ENCODE measurements around the gene EMILIN1. TPM values are rescaled to one million over a fixed set of nuclear protein-coding genes. Genes with fewer than 3 reads are reported as not detected.

Gene EMILIN1
- total and polyA plus RNA-seq, 9 donors, result 66.4 to 146 (median 110) TPM

DNA sequence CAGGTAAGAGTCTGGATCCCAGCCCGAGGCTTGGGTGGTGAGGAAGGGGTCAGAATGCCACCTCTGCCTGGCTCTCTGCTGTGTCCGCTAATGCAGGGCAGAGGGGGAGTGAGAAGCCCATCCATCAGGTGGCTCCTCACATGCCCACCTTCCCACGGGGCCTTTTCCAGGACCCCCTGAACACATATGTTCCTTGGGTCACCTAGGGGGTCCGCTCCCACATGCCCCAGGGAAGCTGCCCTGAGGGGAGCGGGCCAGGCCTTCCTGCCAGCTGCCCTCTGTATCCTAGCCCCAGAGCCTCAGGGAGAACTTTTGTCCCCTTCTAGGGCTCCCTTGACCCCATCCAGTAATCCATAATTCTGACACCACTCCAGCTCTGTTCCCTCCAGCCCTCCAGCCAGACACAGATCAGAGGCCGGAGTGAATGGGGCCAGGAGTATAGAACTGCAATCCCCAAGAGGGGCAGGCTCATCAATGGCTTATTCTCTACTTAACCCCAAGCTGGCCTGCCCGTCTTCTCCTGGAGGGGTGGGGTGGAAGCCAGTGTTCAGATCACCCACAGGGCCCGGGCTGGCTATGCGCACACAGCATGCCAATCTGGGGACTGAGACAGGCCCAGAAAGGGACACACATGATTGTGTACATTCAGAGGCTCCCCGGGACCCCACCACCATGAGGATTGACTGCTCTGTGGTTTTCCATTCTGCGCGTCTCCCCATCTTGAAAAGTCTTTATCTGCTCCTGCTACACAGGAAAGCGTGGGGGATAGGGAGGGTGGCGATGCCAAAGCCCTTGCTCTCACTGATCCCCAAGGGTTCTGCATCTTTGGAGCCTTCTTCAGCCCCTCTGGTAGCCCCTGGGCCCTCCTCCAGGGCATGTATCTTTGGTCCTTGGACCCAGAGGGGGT lies 1.1 kb downstream of the EMILIN1 start:
- no peak for DNase-seq
- Histone ChIP-seq H3K36me3 (ENCODE audit: control insufficient read depth, insufficient read depth, low read length) (peaks cover 14% of the 10 kb centered on the region), H3K27me3 (ENCODE audit: control insufficient read depth, insufficient read depth, low read length) (no peaks in the 10 kb centered on the region), H3K9me3 (replicated peaks; ENCODE audit: control insufficient read depth, low read depth, low read length) (no peaks in the 10 kb centered on the region), H3K4me3 (ENCODE audit: low read length) (peak overlapping the region; percentile 49), H3K27ac (ENCODE audit: low read length) (peak overlapping the region; percentile 84), H3K4me1 (ENCODE audit: control insufficient read depth, insufficient read depth, low read length) (peaks cover 91% of the 10 kb centered on the region)
- WGBS (ENCODE audit: insufficient coverage), result 29% methylated on average over 5 of the region's 14 CpGs

DNA sequence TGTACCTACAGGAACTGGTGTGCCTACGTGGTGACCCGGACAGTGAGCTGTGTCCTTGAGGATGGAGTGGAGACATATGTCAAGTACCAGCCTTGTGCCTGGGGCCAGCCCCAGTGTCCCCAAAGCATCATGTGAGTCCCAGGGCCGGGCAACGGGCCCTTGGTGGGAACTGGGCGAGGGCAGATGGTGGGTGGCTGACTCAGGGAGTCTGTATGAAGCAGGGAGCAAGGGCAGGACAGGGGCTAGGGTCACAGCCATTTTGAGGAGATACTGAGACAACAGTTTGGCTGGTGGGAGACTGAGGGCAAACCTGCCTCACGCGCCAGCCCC lies 1.7 kb downstream of the EMILIN1 start:
- WGBS (ENCODE audit: insufficient coverage), result 37% methylated on average over 7 of the region's 7 CpGs

DNA sequence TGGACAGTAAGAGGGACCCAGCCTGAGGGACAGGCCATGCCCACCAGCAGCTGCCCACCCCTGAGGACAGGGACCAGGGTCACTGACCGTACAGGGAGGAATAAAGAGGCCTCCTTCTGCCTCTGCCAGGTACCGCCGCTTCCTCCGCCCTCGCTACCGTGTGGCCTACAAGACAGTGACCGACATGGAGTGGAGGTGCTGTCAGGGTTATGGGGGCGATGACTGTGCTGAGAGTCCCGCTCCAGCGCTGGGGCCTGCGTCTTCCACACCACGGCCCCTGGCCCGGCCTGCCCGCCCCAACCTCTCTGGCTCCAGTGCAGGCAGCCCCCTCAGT lies 2.2 kb downstream of the EMILIN1 start:
- Histone ChIP-seq H3K9me3 (replicated peaks; ENCODE audit: control insufficient read depth, low read depth, low read length) (no peaks in the 10 kb centered on the region), H3K4me1 (ENCODE audit: control insufficient read depth, insufficient read depth, low read length) (peaks cover 91% of the 10 kb centered on the region), H3K4me3 (ENCODE audit: low read length) (no peak overlapping the region), H3K27ac (ENCODE audit: low read length) (peak overlapping the region; percentile 83), H3K27me3 (ENCODE audit: control insufficient read depth, insufficient read depth, low read length) (no peaks in the 10 kb centered on the region), H3K36me3 (ENCODE audit: control insufficient read depth, insufficient read depth, low read length) (peaks cover 14% of the 10 kb centered on the region)
- WGBS (ENCODE audit: insufficient coverage), result 54% methylated on average over 11 of the region's 14 CpGs
- no peak for DNase-seq

More for the DNA sequence above, 1.7 kb downstream of the EMILIN1 start:
- peak overlapping the region; percentile 49 for H3K4me3 ChIP-seq (ENCODE audit: low read length)
- H3K4me1 ChIP-seq (ENCODE audit: control insufficient read depth, insufficient read depth, low read length), result peaks cover 91% of the 10 kb centered on the region
- H3K27me3 ChIP-seq (ENCODE audit: control insufficient read depth, insufficient read depth, low read length), result no peaks in the 10 kb centered on the region
- DNase-seq, result no peak
- H3K36me3 ChIP-seq (ENCODE audit: control insufficient read depth, insufficient read depth, low read length), result peaks cover 14% of the 10 kb centered on the region
- H3K9me3 ChIP-seq (replicated peaks; ENCODE audit: control insufficient read depth, low read depth, low read length), result no peaks in the 10 kb centered on the region
- peak overlapping the region; percentile 33 for H3K27ac ChIP-seq (ENCODE audit: low read length)

DNA sequence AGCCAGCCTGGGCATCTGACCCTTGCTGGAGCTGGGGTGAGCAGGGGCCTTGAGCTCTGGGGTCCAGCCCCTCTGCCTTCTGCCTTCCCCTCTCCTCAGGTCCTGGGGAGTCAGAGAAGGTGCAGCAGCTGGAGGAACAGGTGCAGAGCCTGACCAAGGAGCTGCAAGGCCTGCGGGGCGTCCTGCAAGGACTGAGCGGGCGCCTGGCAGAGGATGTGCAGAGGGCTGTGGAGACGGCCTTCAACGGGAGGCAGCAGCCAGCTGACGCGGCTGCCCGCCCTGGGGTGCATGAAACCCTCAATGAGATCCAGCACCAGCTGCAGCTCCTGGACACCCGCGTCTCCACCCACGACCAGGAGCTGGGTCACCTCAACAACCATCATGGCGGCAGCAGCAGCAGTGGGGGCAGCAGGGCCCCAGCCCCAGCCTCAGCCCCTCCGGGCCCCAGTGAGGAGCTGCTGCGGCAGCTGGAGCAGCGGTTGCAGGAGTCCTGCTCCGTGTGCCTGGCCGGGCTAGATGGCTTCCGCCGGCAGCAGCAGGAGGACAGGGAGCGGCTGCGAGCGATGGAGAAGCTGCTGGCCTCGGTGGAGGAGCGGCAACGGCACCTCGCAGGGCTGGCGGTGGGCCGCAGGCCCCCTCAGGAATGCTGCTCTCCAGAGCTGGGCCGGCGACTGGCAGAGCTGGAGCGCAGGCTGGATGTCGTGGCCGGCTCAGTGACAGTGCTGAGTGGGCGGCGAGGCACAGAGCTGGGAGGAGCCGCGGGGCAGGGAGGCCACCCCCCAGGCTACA lies 3.8 kb downstream of the EMILIN1 start:
- DNase-seq, result no peak
- Histone ChIP-seq H3K4me1 (ENCODE audit: control insufficient read depth, insufficient read depth, low read length) (peaks cover 86% of the 10 kb centered on the region), H3K27ac (ENCODE audit: low read length) (peak overlapping the region; percentile 83), H3K4me3 (ENCODE audit: low read length) (no peak overlapping the region), H3K27me3 (ENCODE audit: control insufficient read depth, insufficient read depth, low read length) (peaks cover 1% of the 10 kb centered on the region), H3K9me3 (replicated peaks; ENCODE audit: control insufficient read depth, low read depth, low read length) (no peaks in the 10 kb centered on the region), H3K36me3 (ENCODE audit: control insufficient read depth, insufficient read depth, low read length) (peaks cover 14% of the 10 kb centered on the region)
- 76% methylated on average over 38 of the region's 38 CpGs for WGBS (ENCODE audit: insufficient coverage)

DNA sequence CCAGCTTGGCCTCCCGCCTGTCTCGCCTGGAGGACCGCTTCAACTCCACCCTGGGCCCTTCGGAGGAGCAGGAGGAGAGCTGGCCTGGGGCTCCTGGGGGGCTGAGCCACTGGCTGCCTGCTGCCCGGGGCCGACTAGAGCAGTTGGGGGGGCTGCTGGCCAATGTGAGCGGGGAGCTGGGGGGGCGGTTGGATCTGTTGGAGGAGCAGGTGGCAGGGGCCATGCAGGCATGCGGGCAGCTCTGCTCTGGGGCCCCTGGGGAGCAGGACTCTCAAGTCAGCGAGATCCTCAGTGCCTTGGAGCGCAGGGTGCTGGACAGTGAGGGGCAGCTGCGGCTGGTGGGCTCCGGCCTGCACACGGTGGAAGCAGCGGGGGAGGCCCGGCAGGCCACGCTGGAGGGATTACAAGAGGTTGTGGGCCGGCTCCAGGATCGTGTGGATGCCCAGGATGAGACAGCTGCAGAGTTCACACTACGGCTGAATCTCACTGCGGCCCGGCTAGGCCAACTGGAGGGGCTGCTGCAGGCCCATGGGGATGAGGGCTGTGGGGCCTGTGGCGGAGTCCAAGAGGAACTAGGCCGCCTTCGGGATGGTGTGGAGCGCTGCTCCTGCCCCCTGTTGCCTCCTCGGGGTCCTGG lies 4.5 kb downstream of the EMILIN1 start:
- Histone ChIP-seq H3K27ac (ENCODE audit: low read length) (peak overlapping the region; percentile 83), H3K36me3 (ENCODE audit: control insufficient read depth, insufficient read depth, low read length) (peaks cover 14% of the 10 kb centered on the region), H3K4me1 (ENCODE audit: control insufficient read depth, insufficient read depth, low read length) (peaks cover 83% of the 10 kb centered on the region), H3K27me3 (ENCODE audit: control insufficient read depth, insufficient read depth, low read length) (peaks cover 4% of the 10 kb centered on the region), H3K9me3 (replicated peaks; ENCODE audit: control insufficient read depth, low read depth, low read length) (no peaks in the 10 kb centered on the region), H3K4me3 (ENCODE audit: low read length) (no peak overlapping the region)
- WGBS (ENCODE audit: insufficient coverage), result 61% methylated on average over 26 of the region's 27 CpGs
- DNase-seq, result peak; percentile 71

DNA sequence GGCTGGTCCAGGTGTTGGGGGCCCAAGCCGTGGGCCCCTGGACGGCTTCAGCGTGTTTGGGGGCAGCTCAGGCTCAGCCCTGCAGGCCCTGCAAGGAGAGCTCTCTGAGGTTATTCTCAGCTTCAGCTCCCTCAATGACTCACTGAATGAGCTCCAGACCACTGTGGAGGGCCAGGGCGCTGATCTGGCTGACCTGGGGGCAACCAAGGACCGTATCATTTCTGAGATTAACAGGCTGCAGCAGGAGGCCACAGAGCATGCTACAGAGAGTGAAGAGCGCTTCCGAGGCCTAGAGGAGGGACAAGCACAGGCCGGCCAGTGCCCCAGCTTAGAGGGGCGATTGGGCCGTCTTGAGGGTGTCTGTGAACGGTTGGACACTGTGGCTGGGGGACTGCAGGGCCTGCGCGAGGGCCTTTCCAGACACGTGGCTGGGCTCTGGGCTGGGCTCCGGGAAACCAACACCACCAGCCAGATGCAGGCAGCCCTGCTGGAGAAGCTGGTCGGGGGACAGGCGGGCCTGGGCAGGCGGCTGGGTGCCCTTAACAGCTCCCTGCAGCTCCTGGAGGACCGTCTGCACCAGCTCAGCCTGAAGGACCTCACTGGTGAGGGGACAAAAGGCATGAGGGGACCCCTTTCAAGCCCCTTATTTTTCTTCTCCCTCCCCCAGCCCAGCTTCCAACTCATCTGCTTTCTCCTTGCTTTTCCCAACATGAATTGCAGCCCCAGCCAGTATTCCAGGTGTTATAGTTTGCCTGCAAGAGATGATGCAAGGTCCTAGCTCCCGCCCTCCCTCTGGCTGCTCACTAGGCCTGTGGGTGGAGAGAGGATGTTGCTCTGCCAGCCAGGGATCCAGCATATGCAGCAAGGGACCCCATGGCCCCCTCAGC lies 5.2 kb downstream of the EMILIN1 start:
- Histone ChIP-seq H3K27me3 (ENCODE audit: control insufficient read depth, insufficient read depth, low read length) (peaks cover 4% of the 10 kb centered on the region), H3K27ac (ENCODE audit: low read length) (peak overlapping the region; percentile 83), H3K36me3 (ENCODE audit: control insufficient read depth, insufficient read depth, low read length) (peaks cover 14% of the 10 kb centered on the region), H3K4me1 (ENCODE audit: control insufficient read depth, insufficient read depth, low read length) (peaks cover 79% of the 10 kb centered on the region), H3K9me3 (replicated peaks; ENCODE audit: control insufficient read depth, low read depth, low read length) (no peaks in the 10 kb centered on the region), H3K4me3 (ENCODE audit: low read length) (no peak overlapping the region)
- no peak for DNase-seq
- WGBS (ENCODE audit: insufficient coverage), result 77% methylated on average over 18 of the region's 20 CpGs

DNA sequence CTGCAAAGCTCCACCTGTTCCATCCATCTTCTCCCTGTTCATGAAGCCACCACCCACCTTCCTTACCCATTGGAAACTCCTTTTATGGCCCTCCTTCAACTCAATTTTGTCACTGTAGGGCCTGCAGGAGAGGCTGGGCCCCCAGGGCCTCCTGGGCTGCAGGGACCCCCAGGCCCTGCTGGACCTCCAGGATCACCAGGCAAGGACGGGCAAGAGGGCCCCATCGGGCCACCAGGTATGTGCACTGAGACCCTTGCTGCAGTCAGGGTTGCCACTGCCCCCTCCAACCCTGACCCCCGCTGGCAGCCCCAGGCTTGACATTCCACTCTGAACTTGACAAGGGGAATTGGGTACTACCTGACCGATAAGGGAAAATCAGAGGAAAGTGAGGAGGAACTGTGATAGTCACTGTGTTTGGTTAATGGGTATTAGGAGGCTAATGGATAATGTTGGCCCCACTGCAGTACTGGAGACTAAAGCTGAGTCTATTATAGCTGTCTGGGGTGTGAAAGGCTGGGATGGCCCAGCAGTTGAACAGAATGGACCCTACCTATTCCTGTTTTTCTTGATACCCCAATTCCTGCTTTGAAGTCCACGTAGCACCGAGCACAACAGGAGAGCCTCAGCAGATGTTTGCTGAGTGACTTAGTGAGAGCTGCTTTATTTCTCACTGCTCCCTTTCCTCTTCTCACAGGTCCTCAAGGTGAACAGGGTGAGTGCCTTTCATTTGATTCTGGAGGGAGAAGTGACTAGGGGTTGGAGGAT lies 6.1 kb downstream of the EMILIN1 start:
- H3K27me3 ChIP-seq (ENCODE audit: control insufficient read depth, insufficient read depth, low read length), result peaks cover 4% of the 10 kb centered on the region
- H3K36me3 ChIP-seq (ENCODE audit: control insufficient read depth, insufficient read depth, low read length), result peaks cover 14% of the 10 kb centered on the region
- H3K4me1 ChIP-seq (ENCODE audit: control insufficient read depth, insufficient read depth, low read length), result peaks cover 73% of the 10 kb centered on the region
- H3K27ac ChIP-seq (ENCODE audit: low read length), result no peak overlapping the region
- WGBS (ENCODE audit: insufficient coverage), result 83% methylated on average over 4 of the region's 6 CpGs
- no peak overlapping the region for H3K4me3 ChIP-seq (ENCODE audit: low read length)
- H3K9me3 ChIP-seq (replicated peaks; ENCODE audit: control insufficient read depth, low read depth, low read length), result no peaks in the 10 kb centered on the region
- DNase-seq, result no peak

DNA sequence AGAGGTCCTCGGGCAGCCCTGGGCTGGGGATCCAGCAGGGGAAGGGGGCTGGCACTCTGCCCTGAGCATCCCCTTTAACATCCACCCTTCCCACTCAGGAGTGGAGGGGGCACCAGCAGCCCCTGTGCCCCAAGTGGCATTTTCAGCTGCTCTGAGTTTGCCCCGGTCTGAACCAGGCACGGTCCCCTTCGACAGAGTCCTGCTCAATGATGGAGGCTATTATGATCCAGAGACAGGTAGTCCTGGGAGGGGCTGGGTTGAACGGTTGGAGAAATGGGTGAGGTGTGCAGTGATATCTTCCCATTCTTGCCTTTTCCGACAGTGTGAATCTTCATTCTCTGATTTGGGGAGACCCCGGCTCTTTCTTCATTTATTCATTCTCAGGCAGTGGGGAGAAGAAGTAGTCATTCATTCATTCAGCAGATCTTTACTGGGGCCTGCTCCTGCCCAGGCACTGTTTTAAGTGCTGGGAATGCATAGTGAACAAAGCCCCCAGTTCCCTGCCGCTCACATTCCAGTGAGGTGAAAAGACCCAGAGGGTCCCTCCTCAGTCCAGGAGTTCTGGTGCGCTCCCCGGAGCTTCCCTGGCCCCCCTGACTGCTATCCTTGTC lies 6.8 kb downstream of the EMILIN1 start:
- Histone ChIP-seq H3K4me3 (ENCODE audit: low read length) (peak overlapping the region; percentile 62), H3K9me3 (replicated peaks; ENCODE audit: control insufficient read depth, low read depth, low read length) (no peaks in the 10 kb centered on the region), H3K27ac (ENCODE audit: low read length) (peak overlapping the region; percentile 4), H3K27me3 (ENCODE audit: control insufficient read depth, insufficient read depth, low read length) (peaks cover 4% of the 10 kb centered on the region), H3K36me3 (ENCODE audit: control insufficient read depth, insufficient read depth, low read length) (peaks cover 14% of the 10 kb centered on the region), H3K4me1 (ENCODE audit: control insufficient read depth, insufficient read depth, low read length) (peaks cover 66% of the 10 kb centered on the region)
- no peak for DNase-seq
- WGBS (ENCODE audit: insufficient coverage), result 51% methylated on average over 6 of the region's 10 CpGs

DNA sequence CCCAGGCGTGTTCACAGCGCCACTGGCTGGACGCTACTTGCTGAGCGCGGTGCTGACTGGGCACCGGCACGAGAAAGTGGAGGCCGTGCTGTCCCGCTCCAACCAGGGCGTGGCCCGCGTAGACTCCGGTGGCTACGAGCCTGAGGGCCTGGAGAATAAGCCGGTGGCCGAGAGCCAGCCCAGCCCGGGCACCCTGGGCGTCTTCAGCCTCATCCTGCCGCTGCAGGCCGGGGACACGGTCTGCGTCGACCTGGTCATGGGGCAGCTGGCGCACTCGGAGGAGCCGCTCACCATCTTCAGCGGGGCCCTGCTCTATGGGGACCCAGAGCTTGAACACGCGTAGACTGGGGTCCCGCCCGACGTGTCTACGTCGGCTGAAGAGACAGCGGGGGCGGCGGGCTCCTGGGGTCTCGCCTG lies 7.3 kb downstream of the EMILIN1 start:
- 3% methylated on average over 38 of the region's 38 CpGs for WGBS (ENCODE audit: insufficient coverage)

More for the DNA sequence above, 7.3 kb downstream of the EMILIN1 start:
- Histone ChIP-seq H3K27ac (ENCODE audit: low read length) (peak overlapping the region; percentile 4), H3K36me3 (ENCODE audit: control insufficient read depth, insufficient read depth, low read length) (peaks cover 14% of the 10 kb centered on the region), H3K4me3 (ENCODE audit: low read length) (peak overlapping the region; percentile 62), H3K27me3 (ENCODE audit: control insufficient read depth, insufficient read depth, low read length) (peaks cover 4% of the 10 kb centered on the region), H3K4me1 (ENCODE audit: control insufficient read depth, insufficient read depth, low read length) (peaks cover 61% of the 10 kb centered on the region), H3K9me3 (replicated peaks; ENCODE audit: control insufficient read depth, low read depth, low read length) (no peaks in the 10 kb centered on the region)
- peak; percentile 78 for DNase-seq
